Endothelial cell of umbilical vein (primary cell): ENCODE measurements around the gene SCN5A. TPM values are rescaled to one million over a fixed set of nuclear protein-coding genes. Genes with fewer than 3 reads are reported as not detected.

Experiments used
- BruUV-seq: library from RNA; stranded (reverse); fragments of 400-500 nt; replicated peaks from 2 replicates; lab custom pipeline; 2021; lab: Mats Ljungman, UMichigan
- CTCF ChIA-PET: fragments of 300-600, 350-600 bp; sonication (Branson Sonifier 250); formaldehyde crosslinking; loops from one replicate; lab custom pipeline; 2021; ENCODE audit warnings: antibody characterized with exemption, inconsistent platforms; lab: Charles Lee
- POLR2A ChIA-PET: fragments of 300-600, 350-600 bp; sonication (Branson Sonifier 250); formaldehyde crosslinking; loops from one replicate; lab custom pipeline; 2021; ENCODE audit warnings: antibody characterized with exemption, inconsistent platforms; lab: Charles Lee
- DNase-seq: peaks from one replicate; pipeline ENCODE4 v3.0.0-alpha.2; 2011; ENCODE audit warnings: low read depth, low spot score
- FAIRE-seq: peaks from 2 replicates; lab custom pipeline; 2011; peaks lifted over from hg19 to GRCh38; lab: Jason Lieb, UNC
- H2AFZ ChIP-seq: 2 replicates; pipeline ENCODE4 v1.6.0; 2012; ENCODE audit warnings: low read depth, low read length, control low read depth, inconsistent platforms
- H3K27ac ChIP-seq: 2 replicates; pipeline ENCODE4 v1.5.1; 2011; ENCODE audit warnings: low read depth, mild to moderate bottlenecking, control low read depth, low read length, moderate library complexity; ENCODE audit not compliant: insufficient read depth
- H3K27me3 ChIP-seq, 2 experiments: 2 replicates each; pipeline versions ENCODE4 v1.6.0 to v1.6.1; 2011; ENCODE audit warnings: low read length in 2 of 2, mixed read lengths in 1 of 2; ENCODE audit not compliant: control insufficient read depth in 2 of 2, insufficient read depth in 2 of 2
- H3K36me3 ChIP-seq, 2 experiments: 2 replicates in 1 of 2; 3 replicates in 1 of 2; pipeline ENCODE4 v1.5.1; 2011; ENCODE audit warnings: low read length in 2 of 2, mild to moderate bottlenecking in 1 of 2, moderate library complexity in 1 of 2; ENCODE audit not compliant: control insufficient read depth in 2 of 2, insufficient read depth in 2 of 2; ENCODE audit errors: extremely low read depth in 1 of 2
- H3K4me1 ChIP-seq: 3 replicates; pipeline ENCODE4 v1.5.1; 2011; ENCODE audit warnings: mild to moderate bottlenecking, low read length; ENCODE audit not compliant: control insufficient read depth, insufficient read depth; ENCODE audit errors: extremely low read depth
- H3K4me2 ChIP-seq: 2 replicates; pipeline ENCODE4 v1.6.1; 2011; ENCODE audit warnings: low read length, control low read depth, mixed read lengths; ENCODE audit not compliant: insufficient read depth
- H3K4me3 ChIP-seq, 3 experiments: fragments of 200-600 bp in 1 of 3; sonication (generic), shearing (Covaris generic) in 1 of 3; replicated peaks in 1 of 3; 2 replicates each; pipeline ENCODE4 v1.5.1; 2011 to 2016; ENCODE audit warnings: control low read depth in 3 of 3, low read length in 3 of 3, mild to moderate bottlenecking in 2 of 3, inconsistent platforms in 1 of 3, low read depth in 1 of 3, moderate library complexity in 1 of 3; ENCODE audit not compliant: insufficient read depth in 1 of 3
- H3K79me2 ChIP-seq: 2 replicates; pipeline ENCODE4 v1.6.0; 2012; ENCODE audit warnings: low read length, inconsistent platforms; ENCODE audit not compliant: control insufficient read depth, insufficient read depth
- H3K9ac ChIP-seq: replicated peaks from 2 replicates; pipeline ENCODE3; 2011; ENCODE audit warnings: low read length, control low read depth; ENCODE audit not compliant: insufficient read depth; ENCODE audit errors: extremely low read depth
- H3K9me1 ChIP-seq: replicated peaks from 3 replicates; pipeline ENCODE4 v1.6.0; 2011; ENCODE audit warnings: mild to moderate bottlenecking, low read length; ENCODE audit not compliant: control insufficient read depth, insufficient read depth; ENCODE audit errors: extremely low read depth
- H3K9me3 ChIP-seq: replicated peaks from 2 replicates; pipeline ENCODE4 v1.5.1; 2012; ENCODE audit warnings: low read length, inconsistent platforms; ENCODE audit not compliant: control insufficient read depth, insufficient read depth
- H4K20me1 ChIP-seq: replicated peaks from 2 replicates; pipeline ENCODE3; 2011; ENCODE audit warnings: mild to moderate bottlenecking, low read length; ENCODE audit not compliant: control insufficient read depth, insufficient read depth; ENCODE audit errors: extremely low read depth
- CTCF ChIP-seq, 2 donors: IDR thresholded peaks; 1 replicate in 1 of 2; 2 replicates in 1 of 2; pipeline ENCODE4 v1.5.1; 2011; ENCODE audit warnings: low read length in 2 of 2, mild to moderate bottlenecking in 2 of 2, moderate library complexity in 2 of 2, control low read depth in 1 of 2, inconsistent platforms in 1 of 2, low read depth in 1 of 2; ENCODE audit not compliant: insufficient read depth in 1 of 2; ENCODE audit errors: extremely low read depth in 1 of 2
- EZH2 ChIP-seq: IDR thresholded peaks from 2 replicates; pipeline ENCODE4 v1.6.1; 2012; ENCODE audit warnings: borderline replicate concordance, low read depth, mild to moderate bottlenecking, moderate library complexity, low read length, inconsistent platforms; ENCODE audit not compliant: severe bottlenecking
- FOS ChIP-seq: IDR thresholded peaks from 2 replicates; pipeline ENCODE4 v1.6.1; 2011; ENCODE audit warnings: mild to moderate bottlenecking, low read length, moderate library complexity, borderline replicate concordance; ENCODE audit not compliant: insufficient read depth
- GATA2 ChIP-seq: IDR thresholded peaks from 2 replicates; pipeline ENCODE4 v1.7.0; 2011; ENCODE audit warnings: low read depth, mild to moderate bottlenecking, moderate library complexity, mixed read lengths, low read length; ENCODE audit not compliant: insufficient read length, insufficient read depth
- JUN ChIP-seq: IDR thresholded peaks from 2 replicates; pipeline ENCODE4 v1.6.1; 2011; ENCODE audit warnings: borderline replicate concordance, low read depth; ENCODE audit not compliant: insufficient read length, insufficient read depth
- MAX ChIP-seq: IDR thresholded peaks from 2 replicates; pipeline ENCODE4 v1.6.1; 2011; ENCODE audit not compliant: insufficient read depth, insufficient read length
- MYC ChIP-seq: IDR thresholded peaks from one replicate; pipeline ENCODE4 v1.6.1; 2011; ENCODE audit warnings: mild to moderate bottlenecking, low read depth, low read length
- POLR2A ChIP-seq: IDR thresholded peaks from 2 replicates; pipeline ENCODE4 v1.6.1; 2012; ENCODE audit warnings: low read depth, mild to moderate bottlenecking, control low read depth, low read length
- POLR2AphosphoS5 ChIP-seq: IDR thresholded peaks from 2 replicates; pipeline ENCODE4 v1.6.1; 2012; ENCODE audit warnings: low read depth, mild to moderate bottlenecking, control low read depth, low read length, moderate library complexity; ENCODE audit not compliant: insufficient read depth
- dilution Hi-C: fragments of 300-500 bp; cut with MboI; formaldehyde crosslinking; loops from one replicate; pipeline ENCODE4 v1.15.0; 2019; ENCODE audit warnings: low sequenced_read_pairs; ENCODE audit not compliant: extremely low pct_ligation_motif_present
- intact Hi-C: fragments of 100-400 bp; cut with micrococcal nuclease; formaldehyde crosslinking; loops from one replicate; pipeline ENCODE4 v1.10.0; 2022
- polyA plus RNA-seq, 4 experiments: library from polyadenylated mRNA; depleted of rRNA in 3 of 4; stranded (reverse) in 3 of 4; unstranded in 1 of 4; fragments of >200 nt; gene quantifications; 2 replicates each; pipeline versions ENCODE4 v1.2.1 to v1.2.3, GENCODE V29; 2011 to 2012; ENCODE audit warnings: missing spikeins in 1 of 4
- total RNA-seq: library from RNA; stranded (reverse); gene quantifications from 2 replicates; pipeline ENCODE4 v1.2.3, GENCODE V29; 2021

The SCN5A gene
- total and polyA plus RNA-seq, 2 donors (not counting 3 experiments of a cell fraction or from before 2014, with no cell fraction given) = 2.7 to 20.0 TPM

- Histone ChIP-seq H3K4me2 (no peak overlapping the region), H3K4me1 (peaks cover 10% of the 10 kb centered on the region), H2AFZ (no peak overlapping the region), H3K4me3 (no peak overlapping the region), H3K27me3 (no peaks in the 10 kb centered on the region), H3K79me2 (no peaks in the 10 kb centered on the region), H4K20me1 (no peaks in the 10 kb centered on the region), H3K9me3 (no peaks in the 10 kb centered on the region), H3K9ac (no peak overlapping the region), H3K27ac (no peak overlapping the region), H3K9me1 (no peaks in the 10 kb centered on the region), H3K36me3 (no peaks in the 10 kb centered on the region)
- dilution Hi-C loops = no loop called here
- DNase-seq (no peak), FAIRE-seq (no peak)
- BruUV-seq = no TSS peak
- intact Hi-C loops = no loop called here
- CTCF ChIA-PET = interaction anchor here (1.3 to 2.0 kb wide), 2 partner anchors 10 to 17 kb away, joined by 3 to 5 read pairs; no protein-coding TSS in a partner anchor
- POLR2A ChIA-PET = no interaction called here
- TF ChIP-seq POLR2A (no peak), MYC (no peak), CTCF (IDR thresholded peaks at IDR 0.05; ENCODE audit: extremely low read depth in 1 of 2, insufficient read depth in 1 of 2, low read depth in 1 of 2, low read length in 2 of 2) (no peak), GATA2 (no peak), FOS (no peak), POLR2AphosphoS5 (no peak), EZH2 (no peak), MAX (no peak), JUN (no peak)
These were observed 11.6 kb downstream of the SCN5A start for GRCh38 chr3:38637906-38638305.
